Lower lobe of right lung (tissue), 2 donors: ENCODE results near the gene MPC1. TPM values are rescaled to one million over a fixed set of nuclear protein-coding genes. Genes with fewer than 3 reads are reported as not detected.

Source experiments
- ATAC-seq, 2 donors: fragments of 200-7000 bp; cut with Tn5 transposase; one replicate each; pipeline ENCODE4 v1.9.1; 2020 to 2022; ENCODE audit warnings: mild to moderate bottlenecking in 2 of 2, moderate library complexity in 2 of 2
- DNase-seq: peaks from one replicate; pipeline ENCODE4 v3.0.0-alpha.2; 2020
- H3K27ac ChIP-seq: fragments of 200-600 bp; one replicate; pipeline ENCODE4 v1.8.0; 2022
- H3K27me3 ChIP-seq: fragments of 200-600 bp; one replicate; pipeline ENCODE4 v1.8.0; 2022; ENCODE audit warnings: low read depth
- H3K36me3 ChIP-seq: fragments of 200-600 bp; one replicate; pipeline ENCODE4 v1.8.0; 2022; ENCODE audit warnings: mild to moderate bottlenecking
- H3K4me1 ChIP-seq: fragments of 200-600 bp; one replicate; pipeline ENCODE4 v1.8.0; 2022
- H3K4me3 ChIP-seq: fragments of 200-600 bp; one replicate; pipeline ENCODE4 v1.8.0; 2022; ENCODE audit warnings: mild to moderate bottlenecking
- H3K9me3 ChIP-seq: fragments of 200-600 bp; one replicate; pipeline ENCODE4 v1.8.0; 2022
- CTCF ChIP-seq: fragments of 200-600 bp; IDR thresholded peaks from one replicate; pipeline ENCODE4 v1.8.0; 2022; ENCODE audit warnings: antibody characterized with exemption, mild to moderate bottlenecking
- intact Hi-C: fragments of 100-400 bp; cut with DNase I; formaldehyde crosslinking; loops from one replicate; pipeline ENCODE4 v1.11.0; 2022
- total RNA-seq: library from RNA; stranded (reverse); fragmentation: NEBNext Ultra II Directional; extraction: Animal tissue kit (Norgen Biotek cat#: 25700); gene quantifications from one replicate; pipeline ENCODE4 v1.2.1, GENCODE V29; 2021
- donor health status: DM: no; HTN: yes; CAD: no; lungs with severe emphysema.

The MPC1 gene
- total RNA-seq, 1 donor from 2014 or later, result 46.8 TPM

- H3K4me1 ChIP-seq, result no peaks in the 10 kb centered on the region
- H3K9me3 ChIP-seq, result no peaks in the 10 kb centered on the region
These were observed 17.4 kb upstream of the MPC1 start for GRCh38 chr6:166400181-166400580.

GRCh38 chr6:166398348-166398747, 15.6 kb upstream of the MPC1 start:
- no peak for DNase-seq
- TF ChIP-seq CTCF, result no peak
- H3K27me3 ChIP-seq, result no peaks in the 10 kb centered on the region
- intact Hi-C loops, result no loop called here
- H3K27ac ChIP-seq, result no peak overlapping the region
- no peak for ATAC-seq
- H3K4me3 ChIP-seq, result no peak overlapping the region
- H3K36me3 ChIP-seq, result no peaks in the 10 kb centered on the region
- H3K4me1 ChIP-seq, result no peaks in the 10 kb centered on the region
- H3K9me3 ChIP-seq, result no peaks in the 10 kb centered on the region

More at GRCh38 chr6:166400181-166400580, 17.4 kb upstream of the MPC1 start:
- H3K36me3 ChIP-seq, result no peaks in the 10 kb centered on the region
- DNase-seq (no peak), ATAC-seq (peak in 1 of 2 donors; percentile 7)
- intact Hi-C loops, result no loop called here
- H3K4me3 ChIP-seq, result no peak overlapping the region
- H3K27me3 ChIP-seq, result peaks cover 4% of the 10 kb centered on the region
- H3K27ac ChIP-seq, result no peak overlapping the region
- TF ChIP-seq CTCF, result no peak

GRCh38 chr6:166397849-166398248, 15.1 kb upstream of the MPC1 start:
- H3K9me3 ChIP-seq, result no peaks in the 10 kb centered on the region
- H3K4me1 ChIP-seq, result no peaks in the 10 kb centered on the region
- no peak for TF ChIP-seq CTCF
- no peak overlapping the region for H3K4me3 ChIP-seq
- no peak for DNase-seq
- H3K36me3 ChIP-seq, result no peaks in the 10 kb centered on the region
- no peak overlapping the region for H3K27ac ChIP-seq
- no peak for ATAC-seq
- H3K27me3 ChIP-seq, result no peaks in the 10 kb centered on the region
- intact Hi-C loops, result no loop called here

- TF ChIP-seq CTCF, result no peak
- H3K9me3 ChIP-seq, result no peaks in the 10 kb centered on the region
- no peaks in the 10 kb centered on the region for H3K36me3 ChIP-seq
- H3K4me1 ChIP-seq, result no peaks in the 10 kb centered on the region
- DNase-seq (no peak), ATAC-seq (no peak)
- no peaks in the 10 kb centered on the region for H3K27me3 ChIP-seq
- intact Hi-C loops, result no loop called here
- no peak overlapping the region for H3K27ac ChIP-seq
- H3K4me3 ChIP-seq, result no peak overlapping the region
These were observed 13.0 kb upstream of the MPC1 start for GRCh38 chr6:166395778-166396177.

- ATAC-seq (no peak), DNase-seq (no peak)
- Histone ChIP-seq H3K4me3 (no peak overlapping the region), H3K36me3 (no peaks in the 10 kb centered on the region), H3K27me3 (no peaks in the 10 kb centered on the region), H3K27ac (no peak overlapping the region), H3K4me1 (no peaks in the 10 kb centered on the region), H3K9me3 (no peaks in the 10 kb centered on the region)
- intact Hi-C loops, result no loop called here
- TF ChIP-seq CTCF, result no peak
These were observed 12.6 kb upstream of the MPC1 start for GRCh38 chr6:166395351-166395750.
